Body of pancreas (tissue), 4 donors: Measurements from ENCODE around the gene DMBT1.

ENCODE experiments used
- POLR2A ChIP-seq, 3 donors: fragments of 450-650 bp; IDR thresholded peaks; one replicate each; pipeline ENCODE4 v1.6.1; 2016; ENCODE audit warnings: antibody characterized with exemption in 3 of 3, mild to moderate bottlenecking in 2 of 3
- TF ChIP-seq, protein P1 (sequence below), 7 experiments: fragments of 450-650 bp in 4 of 7; fragments of 200-600 bp in 3 of 7; sonication (generic) in 3 of 7; IDR thresholded peaks; one replicate each; pipeline ENCODE4 v1.5.1; 2016 to 2019; ENCODE audit warnings: antibody characterized with exemption in 7 of 7

DNA sequence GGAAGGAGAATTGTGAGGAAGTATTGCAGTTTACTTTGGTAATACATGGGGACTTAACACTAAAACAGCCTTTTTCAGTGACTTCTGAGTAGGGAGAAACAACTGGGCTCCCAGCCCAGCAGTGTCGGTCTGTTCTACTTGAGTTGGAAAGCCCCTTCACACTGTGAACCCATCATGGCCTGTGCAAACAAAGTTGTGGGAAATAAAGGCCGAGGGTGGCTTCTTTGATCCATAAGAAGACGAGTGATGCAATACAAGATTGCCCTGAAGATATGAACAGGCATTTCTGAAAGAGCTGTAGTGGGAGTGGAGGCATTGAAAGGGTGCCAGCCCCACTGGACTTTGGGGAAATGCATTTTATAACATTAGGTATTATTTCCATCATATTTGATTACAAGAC lies 110.8 kb downstream of the DMBT1 start:
- TF ChIP-seq, protein P1, sequence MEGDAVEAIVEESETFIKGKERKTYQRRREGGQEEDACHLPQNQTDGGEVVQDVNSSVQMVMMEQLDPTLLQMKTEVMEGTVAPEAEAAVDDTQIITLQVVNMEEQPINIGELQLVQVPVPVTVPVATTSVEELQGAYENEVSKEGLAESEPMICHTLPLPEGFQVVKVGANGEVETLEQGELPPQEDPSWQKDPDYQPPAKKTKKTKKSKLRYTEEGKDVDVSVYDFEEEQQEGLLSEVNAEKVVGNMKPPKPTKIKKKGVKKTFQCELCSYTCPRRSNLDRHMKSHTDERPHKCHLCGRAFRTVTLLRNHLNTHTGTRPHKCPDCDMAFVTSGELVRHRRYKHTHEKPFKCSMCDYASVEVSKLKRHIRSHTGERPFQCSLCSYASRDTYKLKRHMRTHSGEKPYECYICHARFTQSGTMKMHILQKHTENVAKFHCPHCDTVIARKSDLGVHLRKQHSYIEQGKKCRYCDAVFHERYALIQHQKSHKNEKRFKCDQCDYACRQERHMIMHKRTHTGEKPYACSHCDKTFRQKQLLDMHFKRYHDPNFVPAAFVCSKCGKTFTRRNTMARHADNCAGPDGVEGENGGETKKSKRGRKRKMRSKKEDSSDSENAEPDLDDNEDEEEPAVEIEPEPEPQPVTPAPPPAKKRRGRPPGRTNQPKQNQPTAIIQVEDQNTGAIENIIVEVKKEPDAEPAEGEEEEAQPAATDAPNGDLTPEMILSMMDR (IDR thresholded peaks at IDR 0.05): no peak
- TF ChIP-seq POLR2A (IDR thresholded peaks at IDR 0.05): no peak
